HG03457 (cell line): ENCODE results near the gene SIPA1.
"Not testable (repeated sequence)": the region's sequence is repeated elsewhere in the genome, so short reads cannot be mapped to it uniquely, and the experiment has no call there.

ENCODE experiments used
- ATAC-seq: cut with Tn5 transposase; IDR thresholded peaks from one replicate; pipeline ENCODE4 v1.9.1; 2021; ENCODE audit warnings: moderate number of reproducible peaks; ENCODE audit not compliant: unreplicated experiment

Gene SIPA1

GRCh38 chr11:65622011-65622410 is 15.9 kb upstream of the SIPA1 start:
- no peak for ATAC-seq

GRCh38 chr11:65623177-65623576 is 14.7 kb upstream of the SIPA1 start:
- no peak for ATAC-seq

- ATAC-seq: no peak
These were observed 13.9 kb upstream of the SIPA1 start for GRCh38 chr11:65623852-65624616.

- ATAC-seq: no peak
These were observed 12.8 kb upstream of the SIPA1 start for GRCh38 chr11:65624931-65625627.

- no peak for ATAC-seq
These were observed 12.1 kb upstream of the SIPA1 start for GRCh38 chr11:65625628-65626342.

GRCh38 chr11:65627202-65627601 is 10.7 kb upstream of the SIPA1 start:
- no peak for ATAC-seq

- ATAC-seq: no peak
These were observed 8.3 kb upstream of the SIPA1 start for GRCh38 chr11:65629579-65629978.

- no peak for ATAC-seq
These were observed 7.7 kb upstream of the SIPA1 start for GRCh38 chr11:65630215-65630614.

- no peak for ATAC-seq
These were observed 4.4 kb upstream of the SIPA1 start for GRCh38 chr11:65633390-65634108.

GRCh38 chr11:65634109-65634436 is 3.8 kb upstream of the SIPA1 start:
- no peak for ATAC-seq

- no peak for ATAC-seq
These were observed 3.5 kb upstream of the SIPA1 start for GRCh38 chr11:65634440-65634839.

GRCh38 chr11:65634905-65635731 is 2.8 kb upstream of the SIPA1 start:
- ATAC-seq: no peak

- no peak for ATAC-seq
These were observed 1.5 kb upstream of the SIPA1 start for GRCh38 chr11:65636108-65637031.

- no peak for ATAC-seq
These were observed 806 bp upstream of the SIPA1 start for GRCh38 chr11:65637032-65637557.

GRCh38 chr11:65639228-65639597 is 1.3 kb downstream of the SIPA1 start:
- not testable (repeated sequence) for ATAC-seq

GRCh38 chr11:65639623-65640482 is 2.0 kb downstream of the SIPA1 start:
- ATAC-seq: no peak

- ATAC-seq: no peak
These were observed 2.8 kb downstream of the SIPA1 start for GRCh38 chr11:65640483-65641296.
